Mesothelial cell of epicardium (in vitro differentiated cells): ENCODE results near the gene MNS1. TPM values are rescaled to one million over a fixed set of nuclear protein-coding genes. Genes with fewer than 3 reads are reported as not detected.

Experiments used
- DNase-seq, 2 experiments: peaks; one replicate each; pipeline ENCODE4 v3.0.0; 2021; ENCODE audit warnings: low spot score in 2 of 2; ENCODE audit not compliant: unreplicated experiment in 2 of 2
- H3K27ac Mint-ChIP-seq: 2 replicates; pipeline ENCODE4 v1.8.0; 2021; ENCODE audit warnings: mixed read lengths
- H3K27me3 Mint-ChIP-seq: 2 replicates; pipeline ENCODE4 v1.8.0; 2021; ENCODE audit warnings: low read depth, mixed read lengths
- H3K36me3 Mint-ChIP-seq: 2 replicates; pipeline ENCODE4 v1.8.0; 2021; ENCODE audit warnings: mixed read lengths
- H3K4me1 Mint-ChIP-seq: 2 replicates; pipeline ENCODE4 v1.8.0; 2021; ENCODE audit warnings: mixed read lengths
- H3K4me3 Mint-ChIP-seq: 2 replicates; pipeline ENCODE4 v1.8.0; 2021; ENCODE audit warnings: mild to moderate bottlenecking, moderate library complexity, mixed read lengths
- H3K9me3 Mint-ChIP-seq: 2 replicates; pipeline ENCODE4 v1.8.0; 2021; ENCODE audit warnings: mixed read lengths
- total RNA-seq: library from RNA; stranded (reverse); gene quantifications from 3 replicates; pipeline ENCODE4 v1.2.1, GENCODE V29; 2021
- TF ChIP-seq, protein P1 (sequence below): fragments of 200-600 bp; sonication (generic); IDR thresholded peaks from one replicate; pipeline ENCODE4 v1.5.0; 2021; ENCODE audit warnings: antibody characterized with exemption; ENCODE audit not compliant: unreplicated experiment

The MNS1 gene
- total RNA-seq, 1 donor from 2014 or later = 2.7 TPM

- Mint-ChIP-seq H3K4me3 (no peak overlapping the region), H3K36me3 (peaks cover 25% of the 10 kb centered on the region), H3K9me3 (peaks cover 12% of the 10 kb centered on the region), H3K4me1 (no peaks in the 10 kb centered on the region), H3K27ac (no peak overlapping the region), H3K27me3 (no peaks in the 10 kb centered on the region)
- TF ChIP-seq, protein P1, sequence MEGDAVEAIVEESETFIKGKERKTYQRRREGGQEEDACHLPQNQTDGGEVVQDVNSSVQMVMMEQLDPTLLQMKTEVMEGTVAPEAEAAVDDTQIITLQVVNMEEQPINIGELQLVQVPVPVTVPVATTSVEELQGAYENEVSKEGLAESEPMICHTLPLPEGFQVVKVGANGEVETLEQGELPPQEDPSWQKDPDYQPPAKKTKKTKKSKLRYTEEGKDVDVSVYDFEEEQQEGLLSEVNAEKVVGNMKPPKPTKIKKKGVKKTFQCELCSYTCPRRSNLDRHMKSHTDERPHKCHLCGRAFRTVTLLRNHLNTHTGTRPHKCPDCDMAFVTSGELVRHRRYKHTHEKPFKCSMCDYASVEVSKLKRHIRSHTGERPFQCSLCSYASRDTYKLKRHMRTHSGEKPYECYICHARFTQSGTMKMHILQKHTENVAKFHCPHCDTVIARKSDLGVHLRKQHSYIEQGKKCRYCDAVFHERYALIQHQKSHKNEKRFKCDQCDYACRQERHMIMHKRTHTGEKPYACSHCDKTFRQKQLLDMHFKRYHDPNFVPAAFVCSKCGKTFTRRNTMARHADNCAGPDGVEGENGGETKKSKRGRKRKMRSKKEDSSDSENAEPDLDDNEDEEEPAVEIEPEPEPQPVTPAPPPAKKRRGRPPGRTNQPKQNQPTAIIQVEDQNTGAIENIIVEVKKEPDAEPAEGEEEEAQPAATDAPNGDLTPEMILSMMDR = no peak
- DNase-seq = no peak
Measured at GRCh38 chr15:56393277-56393676, 71.7 kb downstream of the MNS1 start.

DNA sequence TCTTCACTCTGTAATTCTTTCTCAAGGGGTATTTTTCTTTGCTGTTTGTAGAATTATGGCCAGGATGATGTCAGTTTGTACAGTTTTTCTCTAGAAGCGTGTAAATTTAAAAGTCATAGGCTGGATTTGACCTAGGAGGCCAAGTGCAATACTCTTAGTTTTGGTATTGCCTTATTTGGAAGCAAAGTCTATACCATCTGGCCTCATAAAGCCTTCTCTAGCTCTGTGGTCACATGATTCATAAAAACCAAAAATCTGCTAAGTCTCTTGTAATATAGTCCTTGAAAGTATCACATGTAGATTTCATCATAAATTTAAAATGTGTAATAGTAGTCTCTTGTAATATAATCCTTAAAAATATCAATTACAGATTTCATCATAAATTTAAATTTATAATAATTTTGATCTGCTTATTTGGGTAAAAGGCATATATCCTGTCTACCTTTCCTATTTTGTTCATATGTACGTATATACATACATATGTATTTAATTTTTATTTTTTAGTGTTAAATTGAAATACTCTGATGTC lies 74.1 kb downstream of the MNS1 start:
- Mint-ChIP-seq H3K27ac (no peak overlapping the region), H3K9me3 (peaks cover 4% of the 10 kb centered on the region), H3K4me1 (no peaks in the 10 kb centered on the region), H3K36me3 (peaks cover 17% of the 10 kb centered on the region), H3K4me3 (no peak overlapping the region), H3K27me3 (no peaks in the 10 kb centered on the region)
- no peak for DNase-seq
- TF ChIP-seq, protein P1 = no peak

DNA sequence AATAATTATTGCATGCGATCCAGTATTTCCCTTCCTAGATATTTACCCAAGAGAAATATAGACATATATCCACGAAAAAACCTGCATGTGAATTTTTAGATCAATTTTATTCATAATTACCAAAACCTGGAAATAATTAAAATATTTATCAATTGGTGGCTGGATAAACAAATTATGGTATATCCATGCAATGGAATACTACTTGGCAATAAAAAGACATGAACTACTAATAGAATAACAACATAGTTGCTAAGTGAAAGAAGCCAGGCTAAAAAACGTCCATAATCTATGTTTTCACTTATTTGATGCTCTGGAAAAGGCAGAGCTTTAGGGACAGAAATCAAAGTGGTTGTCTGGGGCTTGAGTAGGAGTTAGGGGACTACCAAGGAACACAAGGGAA lies 79.0 kb downstream of the MNS1 start:
- Mint-ChIP-seq H3K36me3 (peaks cover 27% of the 10 kb centered on the region), H3K27ac (no peak overlapping the region), H3K4me1 (no peaks in the 10 kb centered on the region), H3K4me3 (no peak overlapping the region), H3K9me3 (peaks cover 25% of the 10 kb centered on the region), H3K27me3 (no peaks in the 10 kb centered on the region)
- DNase-seq = no peak
- TF ChIP-seq, protein P1 = no peak

DNA sequence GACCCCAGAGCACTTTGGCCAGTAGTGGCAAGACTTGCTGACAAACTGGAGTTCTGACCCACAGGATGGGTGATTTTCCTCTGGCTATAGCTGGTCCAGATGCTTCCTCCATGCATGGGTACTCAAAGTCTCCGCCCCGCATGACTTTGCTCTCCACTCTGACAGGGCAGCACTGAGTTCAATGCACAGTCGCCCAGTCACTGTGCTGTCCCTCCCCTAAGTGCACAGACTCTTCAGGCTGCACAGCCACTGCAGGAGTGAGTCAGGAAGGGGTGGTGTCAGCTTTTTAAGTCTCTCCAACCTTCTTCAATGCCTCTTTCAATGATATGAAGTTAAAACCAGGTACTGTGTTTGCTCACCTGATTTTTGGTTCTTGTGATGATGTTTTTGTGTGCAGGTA lies 81.9 kb downstream of the MNS1 start:
- H3K4me1 Mint-ChIP-seq = no peaks in the 10 kb centered on the region
- no peak overlapping the region for H3K27ac Mint-ChIP-seq
- H3K27me3 Mint-ChIP-seq = no peaks in the 10 kb centered on the region
- TF ChIP-seq, protein P1 = no peak
- H3K36me3 Mint-ChIP-seq = peaks cover 50% of the 10 kb centered on the region
- H3K9me3 Mint-ChIP-seq = peaks cover 54% of the 10 kb centered on the region
- H3K4me3 Mint-ChIP-seq = no peak overlapping the region
- DNase-seq = no peak

Other genes with a start within 250 kb of the MNS1 start
- gene RFX7, start 221.3 kb downstream of the MNS1 start, total RNA-seq = 48.9 to 53.8 TPM (median 51.2 TPM) in 3 replicates
- gene TEX9, start 99.7 kb downstream of the MNS1 start, total RNA-seq = 21.0 to 23.4 TPM (median 22.8 TPM) in 3 replicates